Activated CD8-positive, alpha-beta memory T cell treated with anti-CD3 and anti-CD28 coated beads, Interleukin-2, amount 10 ng/mL, durations not matched to agents 7 days and 5 days (primary cell): ENCODE results near the gene ABLIM2. TPM values are rescaled to one million over a fixed set of nuclear protein-coding genes. Genes with fewer than 3 reads are reported as not detected.

Experiments used
- ATAC-seq: fragments of 150-1000 bp; cut with Tn5 transposase; one replicate; pipeline ENCODE4 v1.10.0; 2021; ENCODE audit warnings: moderate library complexity
- CTCF ChIA-PET: fragments of 350-600 bp; sonication (Branson Sonifier 250); formaldehyde crosslinking; loops from one replicate; lab custom pipeline; 2021; ENCODE audit warnings: antibody characterized with exemption; lab: Charles Lee
- DNase-seq: peaks from one replicate; pipeline ENCODE4 v3.0.0-alpha.2; 2020
- H3K27ac Mint-ChIP-seq: one replicate; pipeline ENCODE4 v1.8.0; 2021; ENCODE audit warnings: mild to moderate bottlenecking, mixed read lengths
- H3K27me3 Mint-ChIP-seq: one replicate; pipeline ENCODE4 v1.8.0; 2021; ENCODE audit warnings: mixed read lengths
- H3K36me3 Mint-ChIP-seq: one replicate; pipeline ENCODE4 v1.8.0; 2021; ENCODE audit warnings: mild to moderate bottlenecking, mixed read lengths
- H3K4me1 Mint-ChIP-seq: one replicate; pipeline ENCODE4 v1.8.0; 2021; ENCODE audit warnings: mixed read lengths
- H3K4me3 Mint-ChIP-seq: one replicate; pipeline ENCODE4 v1.8.0; 2021; ENCODE audit warnings: mild to moderate bottlenecking, moderate library complexity, mixed read lengths
- H3K9me3 Mint-ChIP-seq: one replicate; pipeline ENCODE4 v1.8.0; 2022; ENCODE audit warnings: low read depth, mixed read lengths
- total RNA-seq, 2 experiments: library from RNA; stranded (reverse); gene quantifications; one replicate each; pipeline ENCODE4 v1.2.3, GENCODE V29; 2021

Gene ABLIM2
- total RNA-seq, 2 experiments from 2014 or later: 0.19 TPM; not detected in 1

- no peak for DNase-seq
- H3K36me3 Mint-ChIP-seq: no peaks in the 10 kb centered on the region
These were observed 49.6 kb downstream of the ABLIM2 start for GRCh38 chr4:8108991-8109390.

DNA sequence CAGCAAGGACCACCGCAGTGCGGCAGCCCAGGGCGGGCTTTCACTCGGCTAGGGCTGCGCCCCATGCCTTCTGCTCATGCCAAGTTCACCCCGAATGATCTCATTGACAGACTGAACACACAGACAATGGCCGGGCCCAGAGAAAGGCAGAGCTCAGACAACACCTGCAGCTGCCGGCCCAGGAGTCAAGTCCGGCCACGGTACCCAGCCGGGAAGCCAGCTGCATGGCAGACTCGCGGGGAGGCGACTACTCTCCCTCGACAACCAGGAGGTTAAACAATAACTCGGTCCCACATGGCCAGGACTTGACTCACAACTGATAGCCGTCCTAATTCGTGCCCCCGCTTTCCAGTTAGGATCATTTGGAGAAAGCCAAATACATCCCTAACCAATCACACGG, 50.4 kb downstream of the ABLIM2 start:
- CTCF ChIA-PET: no interaction called here
- Mint-ChIP-seq H3K36me3 (no peaks in the 10 kb centered on the region), H3K4me3 (no peak overlapping the region), H3K27ac (no peak overlapping the region), H3K9me3 (no peaks in the 10 kb centered on the region), H3K4me1 (no peaks in the 10 kb centered on the region), H3K27me3 (peaks cover 2% of the 10 kb centered on the region)
- ATAC-seq: no peak
- DNase-seq: no peak

More at GRCh38 chr4:8108991-8109390, 49.6 kb downstream of the ABLIM2 start:
- H3K27me3 Mint-ChIP-seq: peaks cover 2% of the 10 kb centered on the region
- H3K4me3 Mint-ChIP-seq: no peak overlapping the region
- CTCF ChIA-PET: no interaction called here
- H3K4me1 Mint-ChIP-seq: no peaks in the 10 kb centered on the region
- ATAC-seq: no peak
- no peak overlapping the region for H3K27ac Mint-ChIP-seq
- H3K9me3 Mint-ChIP-seq: no peaks in the 10 kb centered on the region

DNA sequence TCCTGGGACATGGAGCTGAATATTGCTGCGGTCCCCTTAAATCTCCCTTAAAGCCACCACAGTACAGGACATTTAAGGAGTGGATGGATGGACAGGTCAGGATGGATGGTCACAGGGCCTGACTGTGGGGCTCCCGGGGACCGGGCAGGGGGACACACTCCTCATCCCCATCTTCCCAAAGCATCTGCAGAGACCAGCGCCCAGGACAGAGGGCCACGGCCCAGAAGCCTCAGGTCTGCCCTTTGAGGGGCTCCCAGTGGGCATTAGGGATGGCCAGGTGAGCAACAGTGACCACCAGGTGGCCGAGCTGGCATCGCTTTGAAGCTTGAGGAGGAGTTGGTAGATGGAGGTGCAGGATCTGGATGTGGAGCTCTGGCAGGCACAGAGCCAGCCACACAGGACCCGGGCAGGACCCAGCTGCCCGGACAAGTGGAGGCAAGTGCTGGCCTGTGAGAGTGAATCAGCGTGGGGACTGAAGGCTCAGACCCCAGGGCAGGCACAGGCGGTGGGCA, 51.4 kb downstream of the ABLIM2 start:
- Mint-ChIP-seq H3K27me3 (peaks cover 2% of the 10 kb centered on the region), H3K4me1 (no peaks in the 10 kb centered on the region), H3K27ac (no peak overlapping the region), H3K4me3 (no peak overlapping the region), H3K9me3 (no peaks in the 10 kb centered on the region), H3K36me3 (no peaks in the 10 kb centered on the region)
- ATAC-seq (no peak), DNase-seq (no peak)
- CTCF ChIA-PET: no interaction called here

DNA sequence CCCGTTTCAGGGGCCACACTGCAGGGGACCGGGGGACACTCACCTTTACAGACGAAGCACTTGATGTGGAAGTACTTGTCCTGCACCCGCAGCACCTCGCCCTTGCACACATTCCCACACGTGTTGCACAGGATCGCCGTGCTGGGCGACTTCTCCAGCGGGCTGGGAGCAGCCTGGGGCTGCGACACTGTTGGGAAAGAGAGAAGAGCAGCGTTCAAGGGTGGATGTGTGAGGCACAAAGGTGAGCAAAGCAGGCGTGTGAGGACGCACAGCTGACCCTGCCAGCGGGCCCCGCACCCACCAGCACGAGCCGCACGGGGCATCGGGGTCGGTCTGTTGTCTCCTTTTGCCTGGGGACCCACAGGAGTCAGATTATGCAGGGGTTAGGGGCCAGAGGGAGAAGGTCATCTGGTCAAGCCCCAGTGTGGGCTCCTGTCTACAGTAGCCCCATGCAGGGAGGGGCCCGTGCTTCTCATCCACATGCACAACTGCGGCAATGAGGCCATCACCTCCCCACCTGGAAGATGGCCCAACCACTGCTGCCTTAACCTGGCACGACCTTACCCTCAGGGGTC, 52.1 kb downstream of the ABLIM2 start:
- Mint-ChIP-seq H3K4me3 (no peak overlapping the region), H3K27me3 (peaks cover 2% of the 10 kb centered on the region), H3K36me3 (no peaks in the 10 kb centered on the region), H3K27ac (no peak overlapping the region), H3K9me3 (no peaks in the 10 kb centered on the region), H3K4me1 (no peaks in the 10 kb centered on the region)
- DNase-seq (no peak), ATAC-seq (no peak)
- CTCF ChIA-PET: no interaction called here

- ATAC-seq: no peak
These were observed 53.1 kb downstream of the ABLIM2 start for GRCh38 chr4:8105306-8106100.

DNA sequence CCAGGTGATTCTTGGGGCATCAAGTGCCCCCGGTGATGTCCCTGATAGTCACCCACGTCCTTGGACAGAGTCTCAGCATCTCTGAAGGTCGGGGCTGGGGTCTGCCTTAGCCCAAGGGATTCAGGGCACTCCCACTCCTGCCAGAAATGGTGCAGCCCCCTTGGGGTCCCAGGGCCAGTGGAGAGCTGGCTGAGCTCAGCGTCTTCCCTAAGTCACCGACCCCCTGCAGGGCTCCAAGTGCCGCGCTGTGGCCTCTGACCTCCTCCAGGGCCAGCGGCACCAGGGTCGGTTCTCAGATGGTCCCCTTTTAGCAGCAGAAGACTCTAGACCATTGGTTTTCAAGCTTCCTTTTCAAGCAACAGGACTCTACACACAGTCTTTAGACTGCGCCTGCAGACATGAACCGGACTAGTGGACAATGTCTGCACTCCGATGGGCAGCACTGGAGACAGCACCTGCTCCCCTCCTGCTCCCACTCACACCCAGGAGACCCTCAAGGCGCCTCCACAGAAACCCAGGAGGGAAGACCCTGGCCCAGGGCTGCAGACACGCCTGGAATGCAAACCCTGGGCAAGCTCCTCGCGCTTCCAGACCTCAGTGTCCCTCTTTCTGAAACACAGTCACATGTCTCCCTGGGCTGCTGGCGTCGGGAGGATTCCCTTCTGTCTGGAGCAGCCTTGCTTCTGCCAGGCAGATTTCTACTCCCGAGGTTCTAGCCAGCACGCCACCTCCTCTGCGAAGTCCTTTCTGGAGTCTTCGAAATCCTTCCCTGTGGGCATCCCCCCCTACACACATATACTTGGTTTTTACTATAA, 53.9 kb downstream of the ABLIM2 start:
- H3K27ac Mint-ChIP-seq: no peak overlapping the region
- no peak overlapping the region for H3K4me3 Mint-ChIP-seq
- H3K27me3 Mint-ChIP-seq: no peaks in the 10 kb centered on the region
- CTCF ChIA-PET: no interaction called here
- H3K4me1 Mint-ChIP-seq: no peaks in the 10 kb centered on the region
- no peak for ATAC-seq
- no peak for DNase-seq
- H3K9me3 Mint-ChIP-seq: no peaks in the 10 kb centered on the region
- no peaks in the 10 kb centered on the region for H3K36me3 Mint-ChIP-seq

More at GRCh38 chr4:8105306-8106100, 53.1 kb downstream of the ABLIM2 start:
- Mint-ChIP-seq H3K27ac (no peak overlapping the region), H3K4me3 (no peak overlapping the region), H3K9me3 (no peaks in the 10 kb centered on the region), H3K4me1 (no peaks in the 10 kb centered on the region), H3K36me3 (no peaks in the 10 kb centered on the region), H3K27me3 (no peaks in the 10 kb centered on the region)
- no peak for DNase-seq
- CTCF ChIA-PET: no interaction called here

GRCh38 chr4:8103421-8104390, 54.9 kb downstream of the ABLIM2 start:
- Mint-ChIP-seq H3K4me3 (no peak overlapping the region), H3K9me3 (no peaks in the 10 kb centered on the region), H3K27me3 (no peaks in the 10 kb centered on the region), H3K4me1 (no peaks in the 10 kb centered on the region), H3K36me3 (no peaks in the 10 kb centered on the region), H3K27ac (no peak overlapping the region)
- CTCF ChIA-PET: no interaction called here
- ATAC-seq (no peak), DNase-seq (no peak)

- Mint-ChIP-seq H3K4me3 (no peak overlapping the region), H3K9me3 (no peaks in the 10 kb centered on the region), H3K36me3 (no peaks in the 10 kb centered on the region), H3K27me3 (no peaks in the 10 kb centered on the region), H3K27ac (no peak overlapping the region), H3K4me1 (no peaks in the 10 kb centered on the region)
- ATAC-seq (no peak), DNase-seq (no peak)
- CTCF ChIA-PET: no interaction called here
These were observed 55.8 kb downstream of the ABLIM2 start for GRCh38 chr4:8102831-8103230.

GRCh38 chr4:8102076-8102355, 56.6 kb downstream of the ABLIM2 start:
- Mint-ChIP-seq H3K4me3 (no peak overlapping the region), H3K4me1 (no peaks in the 10 kb centered on the region), H3K27me3 (no peaks in the 10 kb centered on the region), H3K27ac (no peak overlapping the region), H3K36me3 (no peaks in the 10 kb centered on the region), H3K9me3 (no peaks in the 10 kb centered on the region)
- ATAC-seq (no peak), DNase-seq (no peak)
- CTCF ChIA-PET: no interaction called here

GRCh38 chr4:8101213-8102075, 57.2 kb downstream of the ABLIM2 start:
- Mint-ChIP-seq H3K4me1 (no peaks in the 10 kb centered on the region), H3K27ac (no peak overlapping the region), H3K36me3 (no peaks in the 10 kb centered on the region), H3K27me3 (no peaks in the 10 kb centered on the region), H3K4me3 (no peak overlapping the region), H3K9me3 (no peaks in the 10 kb centered on the region)
- CTCF ChIA-PET: no interaction called here
- DNase-seq: no peak
- ATAC-seq: no peak

DNA sequence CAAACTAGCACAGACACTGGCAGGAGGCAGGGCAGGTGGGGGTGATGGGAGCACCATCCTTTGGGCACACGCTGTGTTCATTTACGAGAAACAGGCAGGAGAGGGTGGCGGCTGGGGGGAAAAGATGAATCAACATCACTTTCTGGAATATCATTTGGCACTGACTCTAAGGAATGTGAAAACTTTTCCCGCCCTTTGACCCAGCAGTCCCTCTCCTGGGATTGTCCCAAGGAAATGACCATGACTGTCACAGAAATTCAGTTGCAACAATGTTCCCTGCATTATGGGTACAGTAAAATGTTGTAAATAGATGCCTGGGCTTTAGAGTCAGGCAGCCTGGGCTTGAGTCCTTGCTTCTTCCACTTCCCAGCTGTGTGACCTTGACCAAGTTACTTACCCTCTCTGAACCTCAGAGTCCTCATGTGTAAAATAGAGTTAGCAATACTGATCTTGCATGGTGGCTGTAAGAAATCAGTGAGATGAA, 58.6 kb downstream of the ABLIM2 start:
- peaks cover 2% of the 10 kb centered on the region for H3K36me3 Mint-ChIP-seq
- DNase-seq: no peak
- CTCF ChIA-PET: no interaction called here
- no peaks in the 10 kb centered on the region for H3K4me1 Mint-ChIP-seq
- H3K27ac Mint-ChIP-seq: no peak overlapping the region
- ATAC-seq: no peak
- no peak overlapping the region for H3K4me3 Mint-ChIP-seq
- H3K27me3 Mint-ChIP-seq: no peaks in the 10 kb centered on the region
- no peaks in the 10 kb centered on the region for H3K9me3 Mint-ChIP-seq

DNA sequence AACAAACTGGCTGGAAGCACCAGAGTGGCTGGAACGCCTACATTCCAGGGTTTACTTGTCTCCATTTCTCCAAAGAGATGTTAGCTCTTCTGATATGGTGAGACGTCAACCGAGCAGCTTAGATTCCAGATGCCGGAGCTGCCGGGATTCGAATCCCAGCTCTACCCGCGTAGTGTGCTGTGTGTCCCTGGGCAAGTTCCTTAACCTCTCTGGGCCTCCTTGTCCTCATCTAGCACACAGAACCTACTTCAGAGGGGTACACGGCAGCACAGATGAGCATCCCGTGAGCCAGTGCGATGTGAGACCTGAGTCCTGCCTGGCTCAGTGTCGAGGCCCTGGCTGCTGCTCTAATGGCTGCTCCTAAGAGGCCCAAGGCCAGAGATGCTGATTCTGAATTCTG, 60.1 kb downstream of the ABLIM2 start:
- Mint-ChIP-seq H3K9me3 (peaks cover 8% of the 10 kb centered on the region), H3K27ac (no peak overlapping the region), H3K27me3 (no peaks in the 10 kb centered on the region), H3K36me3 (peaks cover 2% of the 10 kb centered on the region), H3K4me1 (no peaks in the 10 kb centered on the region), H3K4me3 (no peak overlapping the region)
- DNase-seq (no peak), ATAC-seq (no peak)
- CTCF ChIA-PET: no interaction called here
